Measurements from ENCODE around the gene PAPPA2. TPM values are rescaled to one million over a fixed set of nuclear protein-coding genes. Genes with fewer than 3 reads are reported as not detected.

PAPPA2 gene
- total RNA-seq, 4 donors from 2014 or later, result under 0.01 to 3.1 (median 0.45) TPM

DNA sequence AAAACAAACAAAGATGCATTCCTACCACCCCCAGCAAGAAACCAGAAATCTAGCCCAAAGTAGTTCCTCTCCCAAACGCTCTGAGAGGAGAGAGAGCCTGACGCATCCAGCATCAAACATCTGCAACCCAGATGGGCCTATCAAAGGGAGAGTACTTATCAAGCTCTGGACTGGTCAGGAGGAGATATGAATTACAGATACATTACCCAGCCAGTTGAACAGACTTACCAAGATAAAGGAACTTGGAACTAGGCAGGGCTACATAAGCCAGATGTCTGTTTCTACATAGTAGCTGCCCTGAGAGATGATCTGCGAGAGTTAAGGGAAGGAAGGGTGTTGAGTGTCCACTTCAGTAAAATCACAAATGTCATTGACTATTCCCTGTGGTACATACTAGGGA, 138.4 kb downstream of the PAPPA2 start:
- DNase-seq (ENCODE audit: extremely low spot score), result no peak
- Histone ChIP-seq H3K27me3 (no peaks in the 10 kb centered on the region), H3K27ac (replicated peaks in 1 of 4) (no peak overlapping the region), H3K36me3 (no peaks in the 10 kb centered on the region), H3K9me3 (no peaks in the 10 kb centered on the region), H3K4me1 (no peaks in the 10 kb centered on the region), H3K4me3 (no peak overlapping the region)
- intact Hi-C loops (cut with DNase I), result no loop called here
- 71% methylated on average over 3 of the region's 3 CpGs for WGBS
- TF ChIP-seq EP300 (IDR thresholded peaks at IDR 0.05) (no peak), POLR2A (IDR thresholded peaks at IDR 0.05; ENCODE audit: low read depth) (no peak), POLR2AphosphoS5 (IDR thresholded peaks at IDR 0.05) (no peak)
- TF ChIP-seq, protein P1, sequence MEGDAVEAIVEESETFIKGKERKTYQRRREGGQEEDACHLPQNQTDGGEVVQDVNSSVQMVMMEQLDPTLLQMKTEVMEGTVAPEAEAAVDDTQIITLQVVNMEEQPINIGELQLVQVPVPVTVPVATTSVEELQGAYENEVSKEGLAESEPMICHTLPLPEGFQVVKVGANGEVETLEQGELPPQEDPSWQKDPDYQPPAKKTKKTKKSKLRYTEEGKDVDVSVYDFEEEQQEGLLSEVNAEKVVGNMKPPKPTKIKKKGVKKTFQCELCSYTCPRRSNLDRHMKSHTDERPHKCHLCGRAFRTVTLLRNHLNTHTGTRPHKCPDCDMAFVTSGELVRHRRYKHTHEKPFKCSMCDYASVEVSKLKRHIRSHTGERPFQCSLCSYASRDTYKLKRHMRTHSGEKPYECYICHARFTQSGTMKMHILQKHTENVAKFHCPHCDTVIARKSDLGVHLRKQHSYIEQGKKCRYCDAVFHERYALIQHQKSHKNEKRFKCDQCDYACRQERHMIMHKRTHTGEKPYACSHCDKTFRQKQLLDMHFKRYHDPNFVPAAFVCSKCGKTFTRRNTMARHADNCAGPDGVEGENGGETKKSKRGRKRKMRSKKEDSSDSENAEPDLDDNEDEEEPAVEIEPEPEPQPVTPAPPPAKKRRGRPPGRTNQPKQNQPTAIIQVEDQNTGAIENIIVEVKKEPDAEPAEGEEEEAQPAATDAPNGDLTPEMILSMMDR (IDR thresholded peaks at IDR 0.05), result no peak

DNA sequence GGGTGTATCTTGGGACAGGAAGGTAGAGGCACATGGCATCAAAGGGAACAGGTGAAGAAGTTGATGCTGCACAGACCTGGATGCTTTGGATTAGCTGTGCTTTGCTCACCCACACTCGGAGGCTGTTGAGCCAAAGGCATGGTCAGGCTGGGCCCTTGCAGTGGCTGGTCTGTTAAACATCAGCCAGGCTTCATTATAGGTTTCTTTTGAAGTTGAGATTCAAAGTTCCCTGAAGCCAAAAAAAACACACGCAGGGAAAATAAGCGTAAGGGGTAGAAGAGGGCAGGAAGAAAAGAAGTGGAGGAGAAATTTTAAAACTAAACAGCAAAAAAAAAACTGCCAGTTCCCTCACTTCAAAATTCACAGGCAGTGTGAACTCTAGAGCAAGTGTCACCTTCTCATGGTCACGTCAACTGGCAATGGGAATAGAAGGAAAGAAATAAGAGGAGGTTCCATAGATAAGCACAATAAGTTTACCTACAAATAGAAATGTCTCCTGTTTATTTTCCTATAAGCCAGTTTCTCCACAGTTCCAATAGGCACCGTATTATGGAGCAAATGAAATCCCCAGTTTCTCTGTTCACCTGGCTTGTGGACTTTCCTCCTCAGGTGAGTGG, 139.5 kb downstream of the PAPPA2 start:
- no peak for DNase-seq (ENCODE audit: extremely low spot score)
- WGBS, result 61% methylated on average over 5 of the region's 5 CpGs
- H3K4me3 ChIP-seq, result no peak overlapping the region
- H3K27ac ChIP-seq (replicated peaks in 1 of 4), result no peak overlapping the region
- no peaks in the 10 kb centered on the region for H3K27me3 ChIP-seq
- H3K4me1 ChIP-seq, result no peaks in the 10 kb centered on the region
- no peaks in the 10 kb centered on the region for H3K9me3 ChIP-seq
- TF ChIP-seq EP300 (IDR thresholded peaks at IDR 0.05) (no peak), POLR2A (IDR thresholded peaks at IDR 0.05; ENCODE audit: low read depth) (no peak), POLR2AphosphoS5 (IDR thresholded peaks at IDR 0.05) (no peak)
- TF ChIP-seq, protein P1 (IDR thresholded peaks at IDR 0.05), result no peak
- no peaks in the 10 kb centered on the region for H3K36me3 ChIP-seq
- intact Hi-C loops (cut with DNase I), result no loop called here

DNA sequence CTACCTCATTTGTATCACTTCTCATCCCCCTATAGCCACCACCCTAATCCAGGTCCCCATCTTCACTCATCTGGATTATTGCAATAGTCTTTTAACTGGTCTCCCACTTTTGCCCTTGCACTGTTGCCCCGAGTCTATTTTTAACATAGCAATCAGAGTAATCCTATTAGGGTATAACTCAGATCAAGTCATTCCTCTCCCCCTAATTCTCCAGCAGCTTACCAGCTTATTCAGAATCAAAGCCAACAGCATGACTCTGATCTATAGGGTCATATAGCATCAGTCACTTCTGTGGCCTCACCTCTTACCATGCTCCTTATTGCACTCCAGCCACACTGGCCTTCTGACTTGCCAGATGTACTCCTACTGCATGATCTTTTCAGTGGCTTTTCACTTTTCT, 140.7 kb downstream of the PAPPA2 start:
- DNase-seq (ENCODE audit: extremely low spot score), result no peak
- H3K27ac ChIP-seq (replicated peaks in 1 of 4), result no peak overlapping the region
- 91% methylated on average over 1 of the region's 1 CpG for WGBS
- H3K9me3 ChIP-seq, result no peaks in the 10 kb centered on the region
- TF ChIP-seq POLR2AphosphoS5 (IDR thresholded peaks at IDR 0.05) (no peak), POLR2A (IDR thresholded peaks at IDR 0.05; ENCODE audit: low read depth) (no peak), EP300 (IDR thresholded peaks at IDR 0.05) (no peak)
- TF ChIP-seq, protein P1 (IDR thresholded peaks at IDR 0.05), result no peak
- H3K27me3 ChIP-seq, result no peaks in the 10 kb centered on the region
- no peak overlapping the region for H3K4me3 ChIP-seq
- intact Hi-C loops (cut with DNase I), result no loop called here
- H3K4me1 ChIP-seq, result no peaks in the 10 kb centered on the region
- H3K36me3 ChIP-seq, result no peaks in the 10 kb centered on the region

DNA sequence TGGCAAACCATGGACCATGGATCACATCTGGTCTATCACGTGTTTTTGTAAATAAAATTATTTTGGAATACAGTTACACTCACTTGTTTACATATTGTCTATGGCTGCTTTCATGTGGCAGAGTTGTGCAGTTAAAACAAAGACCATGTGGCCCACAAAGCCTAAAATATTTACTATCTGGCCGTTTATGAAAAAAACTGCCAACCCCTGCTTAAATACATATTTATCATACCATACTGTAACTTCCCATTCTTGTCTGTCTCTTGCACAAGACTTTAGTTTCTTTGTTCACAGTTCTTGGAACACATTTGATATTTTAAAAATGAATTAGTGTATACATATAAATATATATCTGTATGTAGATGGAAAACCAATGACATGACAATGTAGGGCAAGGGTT, 141.5 kb downstream of the PAPPA2 start:
- TF ChIP-seq, protein P1 (IDR thresholded peaks at IDR 0.05), result no peak
- TF ChIP-seq POLR2A (IDR thresholded peaks at IDR 0.05; ENCODE audit: low read depth) (no peak), POLR2AphosphoS5 (IDR thresholded peaks at IDR 0.05) (no peak), EP300 (IDR thresholded peaks at IDR 0.05) (no peak)
- Histone ChIP-seq H3K27ac (replicated peaks in 1 of 4) (no peak overlapping the region), H3K4me3 (no peak overlapping the region), H3K36me3 (no peaks in the 10 kb centered on the region), H3K4me1 (no peaks in the 10 kb centered on the region), H3K9me3 (no peaks in the 10 kb centered on the region), H3K27me3 (no peaks in the 10 kb centered on the region)
- no peak for DNase-seq (ENCODE audit: extremely low spot score)
- intact Hi-C loops (cut with DNase I), result no loop called here
- WGBS, result 56% methylated on average over 2 of the region's 2 CpGs

DNA sequence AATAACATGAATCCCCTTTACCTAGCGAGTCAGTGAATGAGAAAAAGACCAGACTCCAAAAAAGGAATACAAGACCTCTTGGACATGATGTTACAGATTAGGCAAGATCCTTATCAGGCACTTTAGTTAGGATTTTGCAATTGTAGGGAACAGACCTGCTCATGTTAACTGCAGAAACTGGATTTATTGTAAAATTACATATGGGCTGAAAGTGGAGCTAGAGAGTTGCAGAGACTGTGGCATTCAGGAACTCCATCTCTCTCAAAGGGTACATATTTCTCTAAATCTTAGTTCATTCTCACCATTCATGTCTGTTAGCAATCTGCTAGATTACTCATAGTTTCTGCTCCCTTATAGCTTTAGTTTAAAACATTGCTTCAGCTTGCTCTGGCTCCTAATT, 142.2 kb downstream of the PAPPA2 start:
- H3K27me3 ChIP-seq, result no peaks in the 10 kb centered on the region
- H3K4me3 ChIP-seq, result no peak overlapping the region
- no peak for DNase-seq (ENCODE audit: extremely low spot score)
- intact Hi-C loops (cut with DNase I), result no loop called here
- no peak for TF ChIP-seq POLR2A (IDR thresholded peaks at IDR 0.05; ENCODE audit: low read depth)
- no peak for TF ChIP-seq POLR2AphosphoS5 (IDR thresholded peaks at IDR 0.05)
- TF ChIP-seq, protein P1 (IDR thresholded peaks at IDR 0.05), result no peak
- no peak for TF ChIP-seq EP300 (IDR thresholded peaks at IDR 0.05)
- no peaks in the 10 kb centered on the region for H3K36me3 ChIP-seq
- H3K4me1 ChIP-seq, result no peaks in the 10 kb centered on the region
- 83% methylated on average over 1 of the region's 1 CpG for WGBS
- no peak overlapping the region for H3K27ac ChIP-seq (replicated peaks in 1 of 4)
- no peaks in the 10 kb centered on the region for H3K9me3 ChIP-seq

Data from esophagus muscularis mucosa (tissue), 4 donors.